Measurements from ENCODE around the gene STAT5A.
"Not testable (repeated sequence)": the region's sequence is repeated elsewhere in the genome, so short reads cannot be mapped to it uniquely, and the experiment has no call there.

STAT5A gene

GRCh38 chr17:42338427-42338985, 50.2 kb downstream of the STAT5A start:
- peak; percentile 15 for DNase-seq

DNA sequence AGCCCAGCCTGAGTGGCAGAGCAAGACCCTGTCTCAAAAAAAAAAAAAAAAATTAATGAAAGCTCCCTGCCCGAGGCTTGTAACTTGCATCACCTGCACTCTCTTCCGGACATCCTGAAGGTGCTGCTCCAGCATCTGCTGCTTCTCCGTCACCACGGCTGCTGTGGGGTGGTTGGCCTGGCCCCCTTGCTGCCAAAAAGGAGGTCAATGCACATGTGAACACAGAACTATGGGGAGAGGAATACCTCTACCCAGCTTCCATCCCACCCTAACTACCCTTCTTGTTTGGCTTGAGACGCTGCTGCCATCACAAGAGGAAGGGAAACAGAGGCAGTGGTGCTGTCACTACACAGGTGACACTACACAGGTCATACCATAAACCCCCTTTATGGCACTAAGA, 50.9 kb downstream of the STAT5A start:
- DNase-seq = no peak

- DNase-seq = peak; percentile 23
Observed at GRCh38 chr17:42340691-42341127, 52.4 kb downstream of the STAT5A start.

DNA sequence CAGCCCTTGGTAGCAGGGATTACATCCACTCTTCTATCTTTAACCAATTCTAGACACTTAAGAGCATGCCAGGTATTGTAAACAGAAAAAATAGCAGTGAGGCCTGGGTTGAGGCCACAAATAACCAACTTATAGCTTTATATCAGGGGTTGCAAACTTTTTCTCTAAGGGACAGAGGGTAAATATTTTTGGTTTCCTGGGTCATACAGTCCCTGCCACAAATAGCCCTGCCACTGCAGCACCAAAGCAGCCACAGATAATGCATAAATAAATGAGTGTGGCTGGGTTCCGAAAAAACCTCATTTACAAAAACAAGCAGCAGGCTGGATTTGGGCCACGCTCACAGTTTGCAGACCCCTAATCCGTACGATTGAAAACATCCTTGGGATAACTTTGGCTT, 53.3 kb downstream of the STAT5A start:
- no peak for DNase-seq

- peak; percentile 28 for DNase-seq
Observed at GRCh38 chr17:42342242-42343008, 54.1 kb downstream of the STAT5A start.

DNA sequence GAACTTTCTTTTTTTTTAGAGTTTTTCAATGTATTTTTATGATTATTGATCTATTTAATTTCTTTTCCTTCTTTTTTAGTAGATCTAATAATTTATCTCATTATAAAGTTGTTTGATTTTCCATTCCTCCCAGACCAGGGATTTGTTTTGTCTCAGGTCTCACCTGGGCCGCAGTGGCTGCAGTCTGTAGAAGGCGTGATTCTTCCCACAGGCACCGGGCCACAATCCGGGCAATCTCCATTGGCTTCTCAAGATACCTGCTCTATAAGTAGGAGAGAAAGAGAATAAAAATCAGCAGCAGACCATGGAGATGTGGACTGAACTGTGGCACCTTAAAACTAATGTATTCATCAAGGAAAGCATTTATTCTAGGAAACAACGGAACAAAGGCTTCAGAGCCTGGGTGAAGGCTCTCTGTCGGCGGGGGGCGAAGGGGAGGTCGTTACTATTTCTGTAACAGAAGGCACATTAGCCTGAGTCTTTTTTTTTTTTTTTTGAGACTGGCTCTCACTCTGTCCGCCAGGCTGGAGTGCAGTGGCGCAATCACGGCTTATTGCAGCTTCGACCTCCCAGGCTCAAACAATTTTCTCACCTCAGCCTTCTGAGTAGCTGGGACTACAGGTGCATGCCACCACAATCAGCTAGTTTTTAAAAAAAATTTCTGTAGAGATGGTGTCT, 57.2 kb downstream of the STAT5A start:
- DNase-seq = no peak

- DNase-seq = no peak
Observed at GRCh38 chr17:42346481-42346880, 58.2 kb downstream of the STAT5A start.

DNA sequence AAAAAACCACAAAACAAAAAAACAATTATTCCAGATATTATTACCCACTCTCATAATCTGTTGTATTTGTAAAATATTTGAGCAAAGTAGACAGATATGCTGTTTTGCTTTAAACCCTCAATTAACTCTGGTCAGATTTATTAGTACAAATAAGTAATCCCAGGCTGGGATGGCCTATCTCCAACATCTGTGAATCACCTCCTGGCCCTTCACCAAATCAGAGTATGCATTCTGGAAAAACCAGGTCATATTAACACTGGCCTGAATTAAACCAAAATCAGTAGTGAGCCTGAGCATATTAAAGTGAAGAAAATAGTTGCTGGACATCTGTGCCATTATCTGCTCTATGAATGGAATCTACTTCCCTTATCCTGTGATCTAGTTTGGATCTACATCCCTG, 58.9 kb downstream of the STAT5A start:
- no peak for DNase-seq

- no peak for DNase-seq
Observed at GRCh38 chr17:42347606-42348005, 59.3 kb downstream of the STAT5A start.

GRCh38 chr17:42348104-42348503, 59.8 kb downstream of the STAT5A start:
- no peak for DNase-seq

GRCh38 chr17:42354956-42355843, 66.9 kb downstream of the STAT5A start:
- DNase-seq = no peak

DNA sequence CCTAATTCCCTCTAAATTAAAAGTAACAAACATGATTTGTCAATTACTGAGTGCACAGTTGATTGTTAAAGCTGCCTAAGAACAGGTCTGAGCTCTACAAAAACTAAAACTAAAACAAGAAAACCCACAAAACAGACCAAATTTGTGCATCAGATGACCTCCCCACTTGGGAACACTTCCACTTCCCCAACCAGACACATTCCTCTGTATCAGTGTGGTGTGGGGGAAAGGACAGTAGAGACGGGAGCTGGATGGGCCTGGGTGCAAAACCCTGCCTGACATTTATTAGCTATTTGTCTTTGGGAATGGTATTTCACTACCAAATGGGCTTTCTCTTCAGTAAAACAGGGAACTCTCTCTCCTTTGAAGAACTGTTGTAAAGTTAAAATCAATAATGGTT, 70.1 kb downstream of the STAT5A start:
- DNase-seq = no peak

DNA sequence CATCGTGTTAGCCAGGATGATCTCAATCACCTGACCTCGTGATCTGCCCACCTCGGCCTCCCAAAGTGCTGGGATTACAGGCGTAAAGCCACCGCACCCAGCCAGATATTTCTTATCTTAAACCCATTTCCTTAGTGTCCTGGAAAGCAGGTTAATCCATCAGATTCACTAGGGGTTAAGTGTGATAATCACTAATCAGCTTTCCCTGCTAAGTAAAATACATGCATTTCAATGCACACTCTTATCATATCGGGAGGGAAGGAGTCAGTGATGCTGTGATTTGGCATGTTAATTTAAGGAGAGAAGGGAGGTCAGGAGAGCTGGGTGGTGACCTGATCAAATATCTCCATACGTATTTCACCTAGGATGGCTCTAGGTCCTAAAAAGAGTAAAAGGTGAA, 70.8 kb downstream of the STAT5A start:
- DNase-seq = no peak

DNA sequence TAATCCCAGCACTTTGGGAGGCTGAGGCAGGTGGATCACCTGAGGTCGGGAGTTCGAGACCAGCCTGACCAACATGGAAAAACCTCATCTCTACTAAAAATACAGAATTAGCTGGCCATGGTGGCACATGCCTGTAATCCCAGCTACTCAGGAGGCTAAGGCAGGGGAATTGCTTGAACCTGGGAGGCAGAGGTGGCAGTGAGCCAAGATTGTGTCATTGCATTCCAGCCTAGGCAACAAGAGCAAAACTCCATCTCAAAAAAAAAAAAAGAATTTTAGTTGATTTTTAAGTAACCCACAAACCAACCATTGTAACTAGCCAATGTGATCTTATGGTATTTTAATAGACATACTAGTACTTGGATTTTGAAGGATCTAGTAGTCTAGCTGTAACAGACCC, 72.1 kb downstream of the STAT5A start:
- DNase-seq = not testable (repeated sequence)
